GM12801 (cell line): ENCODE data around the gene NDFIP1.

Source experiments
- TF ChIP-seq, protein P1 (sequence below): IDR thresholded peaks from one replicate; pipeline ENCODE4 v1.5.1; 2011; ENCODE audit warnings: control low read depth; ENCODE audit not compliant: insufficient read length; ENCODE audit errors: extremely low read depth

The NDFIP1 gene

DNA sequence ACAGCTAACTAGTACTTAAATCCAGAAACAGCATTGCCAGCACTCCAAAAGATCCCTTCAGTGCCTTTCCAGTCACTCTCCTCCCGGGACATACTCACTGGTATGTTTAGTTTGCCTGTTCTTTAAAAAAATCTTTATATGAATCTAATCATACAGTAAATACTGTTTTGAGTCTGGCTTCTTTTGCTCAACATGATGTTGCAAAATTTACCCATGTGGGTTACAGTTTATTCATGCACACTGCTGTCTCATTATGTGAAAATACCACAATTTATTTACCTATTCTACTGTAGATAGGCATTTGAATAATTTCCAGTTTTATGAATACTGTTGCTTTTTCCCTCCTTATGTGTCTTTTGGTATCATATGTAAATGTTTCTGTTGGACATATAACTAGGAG is 13.5 kb downstream of the NDFIP1 start:
- TF ChIP-seq, protein P1, sequence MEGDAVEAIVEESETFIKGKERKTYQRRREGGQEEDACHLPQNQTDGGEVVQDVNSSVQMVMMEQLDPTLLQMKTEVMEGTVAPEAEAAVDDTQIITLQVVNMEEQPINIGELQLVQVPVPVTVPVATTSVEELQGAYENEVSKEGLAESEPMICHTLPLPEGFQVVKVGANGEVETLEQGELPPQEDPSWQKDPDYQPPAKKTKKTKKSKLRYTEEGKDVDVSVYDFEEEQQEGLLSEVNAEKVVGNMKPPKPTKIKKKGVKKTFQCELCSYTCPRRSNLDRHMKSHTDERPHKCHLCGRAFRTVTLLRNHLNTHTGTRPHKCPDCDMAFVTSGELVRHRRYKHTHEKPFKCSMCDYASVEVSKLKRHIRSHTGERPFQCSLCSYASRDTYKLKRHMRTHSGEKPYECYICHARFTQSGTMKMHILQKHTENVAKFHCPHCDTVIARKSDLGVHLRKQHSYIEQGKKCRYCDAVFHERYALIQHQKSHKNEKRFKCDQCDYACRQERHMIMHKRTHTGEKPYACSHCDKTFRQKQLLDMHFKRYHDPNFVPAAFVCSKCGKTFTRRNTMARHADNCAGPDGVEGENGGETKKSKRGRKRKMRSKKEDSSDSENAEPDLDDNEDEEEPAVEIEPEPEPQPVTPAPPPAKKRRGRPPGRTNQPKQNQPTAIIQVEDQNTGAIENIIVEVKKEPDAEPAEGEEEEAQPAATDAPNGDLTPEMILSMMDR = no peak

DNA sequence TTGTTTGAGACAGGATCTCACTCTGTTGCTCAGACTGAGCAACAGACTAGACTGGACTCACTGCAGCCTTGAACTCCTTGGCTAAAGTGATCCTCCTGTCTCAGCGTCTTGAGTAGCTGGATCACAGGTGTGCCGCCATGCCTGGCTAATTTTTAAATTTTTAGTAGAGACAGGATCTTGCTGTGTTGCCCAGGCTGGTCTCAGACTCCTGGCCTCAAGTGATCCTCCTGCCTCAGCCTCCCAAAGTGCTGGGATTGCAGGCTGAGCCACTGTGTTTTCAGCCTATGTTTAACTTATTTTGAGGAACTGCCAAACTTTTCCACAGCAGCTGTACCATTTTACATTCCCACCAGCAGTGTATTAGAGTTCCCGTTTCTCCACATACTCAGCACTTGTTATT is 16.8 kb downstream of the NDFIP1 start:
- TF ChIP-seq, protein P1 = no peak

DNA sequence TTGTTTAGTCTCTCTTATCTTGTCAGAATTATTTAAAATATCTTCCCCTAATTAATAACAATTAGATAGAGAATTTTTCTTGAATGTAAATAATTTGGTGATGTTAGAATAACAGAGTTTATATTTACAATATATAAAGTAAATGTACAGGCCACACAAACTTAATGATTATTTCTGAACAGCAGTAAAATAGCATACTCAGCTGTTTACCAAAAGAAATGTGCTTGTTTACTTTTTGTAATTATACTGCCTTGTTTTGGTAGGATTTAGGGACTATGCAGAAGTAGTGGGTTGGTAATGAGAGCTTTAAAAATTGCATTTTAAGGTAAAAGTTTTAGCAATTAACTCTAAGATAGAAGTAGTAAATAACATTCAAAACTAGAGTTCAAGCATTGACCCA is 17.4 kb downstream of the NDFIP1 start:
- TF ChIP-seq, protein P1 = no peak

DNA sequence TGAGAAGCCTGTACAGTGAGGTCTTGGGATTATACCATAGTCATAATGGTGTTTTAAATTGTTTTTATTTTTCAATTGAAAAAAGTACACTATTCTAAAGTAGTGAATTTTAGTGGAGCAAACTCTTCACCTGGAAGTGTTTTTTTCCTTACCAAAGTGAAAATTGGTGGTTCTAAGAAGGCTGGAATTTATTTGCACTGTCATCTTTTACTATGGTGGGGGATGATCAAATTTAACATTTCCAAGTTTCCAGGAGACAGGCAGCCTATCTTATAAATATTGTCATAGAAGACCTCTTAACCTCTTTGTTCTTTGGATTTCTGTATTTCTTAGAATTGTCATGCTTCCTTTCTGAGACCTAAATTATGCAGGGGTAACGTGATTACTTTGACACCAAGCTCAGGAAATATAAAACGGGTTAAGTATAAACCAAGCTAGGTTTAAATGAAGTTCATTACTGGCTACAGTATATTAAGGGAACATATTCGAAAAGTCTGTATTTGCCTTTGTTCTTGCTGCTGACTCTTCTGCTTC is 20.2 kb downstream of the NDFIP1 start:
- TF ChIP-seq, protein P1 = no peak

DNA sequence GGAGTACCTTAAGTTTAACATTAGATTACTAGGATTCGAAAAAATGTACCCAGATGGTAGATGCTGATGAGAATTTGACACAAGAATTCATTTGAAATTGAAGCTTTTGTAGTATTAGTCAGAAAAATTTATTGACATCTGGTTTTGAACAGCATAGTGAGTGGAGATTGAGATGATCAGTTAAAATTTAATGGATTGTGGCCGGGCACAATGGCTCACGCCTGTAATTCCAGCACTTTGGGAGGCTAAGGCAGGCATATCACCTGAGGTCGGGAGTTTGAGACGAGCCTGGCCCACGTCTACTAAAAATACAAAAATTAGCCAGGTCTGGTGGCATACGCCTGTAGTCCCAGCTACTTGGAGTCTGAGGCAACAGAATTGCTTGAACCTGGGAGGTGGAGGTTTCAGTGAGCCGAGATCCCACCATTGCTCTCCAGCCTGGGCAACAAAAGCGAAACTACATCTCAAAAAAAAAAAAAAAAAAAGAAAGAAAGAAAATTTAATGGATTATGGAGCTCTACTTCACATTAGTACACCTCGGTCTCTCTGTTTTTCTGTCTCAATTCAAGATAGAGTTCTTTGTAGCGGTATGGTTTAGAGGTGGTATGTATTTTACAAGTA is 21.0 kb downstream of the NDFIP1 start:
- TF ChIP-seq, protein P1 = no peak

DNA sequence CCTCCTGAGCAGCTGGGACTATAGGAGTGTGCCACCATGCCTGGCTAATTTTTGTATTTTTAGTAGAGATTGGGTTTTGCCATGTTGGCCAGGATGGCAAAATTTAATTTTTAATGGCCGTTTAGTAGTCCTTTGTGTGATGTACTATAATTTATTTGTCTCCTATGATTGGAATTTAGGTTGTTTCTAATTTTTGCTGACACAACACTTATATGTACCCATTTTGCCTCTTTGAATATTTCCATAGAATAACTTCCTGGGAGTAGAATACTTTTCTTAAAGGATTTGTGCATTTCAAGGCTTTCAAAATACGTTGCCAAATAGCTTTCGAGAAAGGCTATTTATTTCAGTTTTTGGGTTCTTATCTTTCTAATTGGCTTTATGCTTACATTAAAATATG is 22.8 kb downstream of the NDFIP1 start:
- TF ChIP-seq, protein P1 = no peak

DNA sequence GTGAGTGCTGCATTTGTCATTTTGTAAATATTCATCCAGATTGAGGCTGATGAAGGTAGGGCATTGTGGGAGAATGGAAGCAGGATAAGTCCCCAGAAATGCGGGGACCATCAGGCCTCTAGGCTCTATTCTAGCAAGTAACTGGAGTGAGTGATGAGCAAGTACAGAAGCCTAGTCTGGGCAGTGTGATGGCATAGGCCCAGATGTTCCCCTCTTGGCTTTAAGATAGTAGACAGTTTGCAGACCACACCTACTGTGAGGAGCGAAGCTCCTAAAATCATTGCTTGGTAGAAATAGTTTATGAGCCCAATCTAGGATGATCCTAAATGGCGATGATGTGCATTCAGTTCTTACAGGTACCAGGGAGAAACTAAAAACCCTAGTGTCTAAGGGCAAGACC is 24.3 kb downstream of the NDFIP1 start:
- TF ChIP-seq, protein P1 = no peak
